Measurements from ENCODE around the gene OR6C70. TPM values are rescaled to one million over a fixed set of nuclear protein-coding genes. Genes with fewer than 3 reads are reported as not detected.

The OR6C70 gene
- not detected in 2 replicates for total RNA-seq

- DNase-seq (ENCODE audit: insufficient read length, low spot score, missing footprints), result no peak
- Histone ChIP-seq H3K36me3 (ENCODE audit: insufficient read depth, low read length) (no peaks in the 10 kb centered on the region), H3K4me3 (ENCODE audit: insufficient read depth, low read length) (no peak within 1 kb of the TSS), H3K27ac (ENCODE audit: low read depth, low read length) (no peak within 1 kb of the TSS), H4K20me1 (ENCODE audit: insufficient read depth, low read length) (no peaks in the 10 kb centered on the region), H3K27me3 (ENCODE audit: insufficient read depth, low read length) (no peaks in the 10 kb centered on the region), H3K4me2 (ENCODE audit: insufficient read depth, low read length) (no peak within 1 kb of the TSS), H3K9me3 (ENCODE audit: low read depth, low read length) (no peaks in the 10 kb centered on the region), H3K4me1 (ENCODE audit: insufficient read depth, low read length) (no peaks in the 10 kb centered on the region), H2AFZ (ENCODE audit: low read length) (no peak within 1 kb of the TSS), H3K79me2 (ENCODE audit: insufficient read depth, low read length) (no peaks in the 10 kb centered on the region)
- TF ChIP-seq CTCF (IDR thresholded peaks at IDR 0.05; ENCODE audit: extremely low read depth, low read depth, low read length), result no peak
Measured at GRCh38 chr12:55470088-55470829, at the start of gene OR6C70. Gene OR6C70 (minus strand): TSS chr12:55470138. CDS start chr12:55470138, 0 bp downstream.

GRCh38 chr12:55516391-55516790 is 46.5 kb upstream of the OR6C70 start:
- no peak overlapping the region for H3K27ac ChIP-seq (ENCODE audit: low read depth, low read length)
- H3K36me3 ChIP-seq (ENCODE audit: insufficient read depth, low read length), result no peaks in the 10 kb centered on the region
- H4K20me1 ChIP-seq (ENCODE audit: insufficient read depth, low read length), result no peaks in the 10 kb centered on the region
- no peaks in the 10 kb centered on the region for H3K27me3 ChIP-seq (ENCODE audit: insufficient read depth, low read length)
- no peak overlapping the region for H2AFZ ChIP-seq (ENCODE audit: low read length)
- H3K9me3 ChIP-seq (ENCODE audit: low read depth, low read length), result no peaks in the 10 kb centered on the region
- no peaks in the 10 kb centered on the region for H3K79me2 ChIP-seq (ENCODE audit: insufficient read depth, low read length)
- DNase-seq (ENCODE audit: insufficient read length, low spot score, missing footprints), result no peak
- H3K4me2 ChIP-seq (ENCODE audit: insufficient read depth, low read length), result no peak overlapping the region
- H3K4me3 ChIP-seq (ENCODE audit: insufficient read depth, low read length), result no peak overlapping the region
- no peaks in the 10 kb centered on the region for H3K4me1 ChIP-seq (ENCODE audit: insufficient read depth, low read length)
- TF ChIP-seq CTCF (IDR thresholded peaks at IDR 0.05; ENCODE audit: extremely low read depth, low read depth, low read length), result no peak

- no peaks in the 10 kb centered on the region for H3K4me1 ChIP-seq (ENCODE audit: insufficient read depth, low read length)
- no peak for TF ChIP-seq CTCF (IDR thresholded peaks at IDR 0.05; ENCODE audit: extremely low read depth, low read depth, low read length)
- no peaks in the 10 kb centered on the region for H4K20me1 ChIP-seq (ENCODE audit: insufficient read depth, low read length)
- H3K27me3 ChIP-seq (ENCODE audit: insufficient read depth, low read length), result no peaks in the 10 kb centered on the region
- H3K9me3 ChIP-seq (ENCODE audit: low read depth, low read length), result no peaks in the 10 kb centered on the region
- DNase-seq (ENCODE audit: insufficient read length, low spot score, missing footprints), result peak; percentile 27
- H3K36me3 ChIP-seq (ENCODE audit: insufficient read depth, low read length), result no peaks in the 10 kb centered on the region
- no peak overlapping the region for H3K4me3 ChIP-seq (ENCODE audit: insufficient read depth, low read length)
- H2AFZ ChIP-seq (ENCODE audit: low read length), result no peak overlapping the region
- no peaks in the 10 kb centered on the region for H3K79me2 ChIP-seq (ENCODE audit: insufficient read depth, low read length)
- H3K27ac ChIP-seq (ENCODE audit: low read depth, low read length), result no peak overlapping the region
- H3K4me2 ChIP-seq (ENCODE audit: insufficient read depth, low read length), result no peak overlapping the region
Measured at GRCh38 chr12:55515696-55516095, 45.8 kb upstream of the OR6C70 start.

- no peaks in the 10 kb centered on the region for H3K4me1 ChIP-seq (ENCODE audit: insufficient read depth, low read length)
Measured at GRCh38 chr12:55501601-55502000, 31.7 kb upstream of the OR6C70 start.

More at GRCh38 chr12:55501601-55502000, 31.7 kb upstream of the OR6C70 start:
- H3K4me2 ChIP-seq (ENCODE audit: insufficient read depth, low read length), result no peak overlapping the region
- TF ChIP-seq CTCF (IDR thresholded peaks at IDR 0.05; ENCODE audit: extremely low read depth, low read depth, low read length), result no peak
- DNase-seq (ENCODE audit: insufficient read length, low spot score, missing footprints), result no peak
- no peaks in the 10 kb centered on the region for H4K20me1 ChIP-seq (ENCODE audit: insufficient read depth, low read length)
- H3K36me3 ChIP-seq (ENCODE audit: insufficient read depth, low read length), result no peaks in the 10 kb centered on the region
- H3K4me3 ChIP-seq (ENCODE audit: insufficient read depth, low read length), result no peak overlapping the region
- H3K9me3 ChIP-seq (ENCODE audit: low read depth, low read length), result no peaks in the 10 kb centered on the region
- no peaks in the 10 kb centered on the region for H3K79me2 ChIP-seq (ENCODE audit: insufficient read depth, low read length)
- no peak overlapping the region for H2AFZ ChIP-seq (ENCODE audit: low read length)
- H3K27me3 ChIP-seq (ENCODE audit: insufficient read depth, low read length), result no peaks in the 10 kb centered on the region
- H3K27ac ChIP-seq (ENCODE audit: low read depth, low read length), result no peak overlapping the region
